ENCODE data around the gene UXT.

DNA sequence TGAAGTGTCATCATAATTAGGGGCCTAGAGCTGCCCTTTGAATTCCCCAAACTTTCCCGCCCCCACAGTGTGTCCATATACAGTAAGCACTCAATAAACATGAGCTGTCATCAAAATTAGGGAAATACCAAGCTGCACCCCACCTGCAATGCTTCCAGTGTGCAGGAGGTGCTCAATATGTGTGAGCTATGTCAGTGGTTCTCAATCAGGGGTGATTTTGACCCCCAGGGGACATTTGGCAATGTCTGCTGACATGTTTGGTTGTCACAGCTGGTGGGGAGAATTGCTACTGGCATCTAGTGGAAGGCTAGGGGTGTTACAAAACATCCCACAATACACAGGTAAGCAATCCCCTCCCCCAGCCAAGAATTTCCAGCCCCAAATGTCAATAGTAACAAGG, 30.0 kb downstream of the UXT start:
- TF ChIP-seq POLR2A (IDR thresholded peaks at IDR 0.05), result no peak
- TF ChIP-seq, protein P1, sequence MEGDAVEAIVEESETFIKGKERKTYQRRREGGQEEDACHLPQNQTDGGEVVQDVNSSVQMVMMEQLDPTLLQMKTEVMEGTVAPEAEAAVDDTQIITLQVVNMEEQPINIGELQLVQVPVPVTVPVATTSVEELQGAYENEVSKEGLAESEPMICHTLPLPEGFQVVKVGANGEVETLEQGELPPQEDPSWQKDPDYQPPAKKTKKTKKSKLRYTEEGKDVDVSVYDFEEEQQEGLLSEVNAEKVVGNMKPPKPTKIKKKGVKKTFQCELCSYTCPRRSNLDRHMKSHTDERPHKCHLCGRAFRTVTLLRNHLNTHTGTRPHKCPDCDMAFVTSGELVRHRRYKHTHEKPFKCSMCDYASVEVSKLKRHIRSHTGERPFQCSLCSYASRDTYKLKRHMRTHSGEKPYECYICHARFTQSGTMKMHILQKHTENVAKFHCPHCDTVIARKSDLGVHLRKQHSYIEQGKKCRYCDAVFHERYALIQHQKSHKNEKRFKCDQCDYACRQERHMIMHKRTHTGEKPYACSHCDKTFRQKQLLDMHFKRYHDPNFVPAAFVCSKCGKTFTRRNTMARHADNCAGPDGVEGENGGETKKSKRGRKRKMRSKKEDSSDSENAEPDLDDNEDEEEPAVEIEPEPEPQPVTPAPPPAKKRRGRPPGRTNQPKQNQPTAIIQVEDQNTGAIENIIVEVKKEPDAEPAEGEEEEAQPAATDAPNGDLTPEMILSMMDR (IDR thresholded peaks at IDR 0.05), result no peak
